SJCRH30 (cell line): ENCODE data around the gene ULK4. TPM values are rescaled to one million over a fixed set of nuclear protein-coding genes. Genes with fewer than 3 reads are reported as not detected.

ENCODE experiments used
- DNase-seq, 2 experiments: peaks; one replicate each; pipeline ENCODE4 v3.0.0-alpha.2; 2015 to 2020
- H3K27ac ChIP-seq: fragments of 250-450 bp; sonication (Bioruptor Pico); 2 replicates; pipeline ENCODE4 v1.5.1; 2020; ENCODE audit warnings: mild to moderate bottlenecking, moderate library complexity
- H3K27me3 ChIP-seq: fragments of 250-450 bp; sonication (Bioruptor Pico); 2 replicates; pipeline ENCODE4 v1.5.1; 2020; ENCODE audit warnings: mild to moderate bottlenecking, moderate library complexity
- H3K36me3 ChIP-seq: fragments of 250-450 bp; sonication (Bioruptor Pico); 2 replicates; pipeline ENCODE4 v1.5.1; 2020; ENCODE audit warnings: mild to moderate bottlenecking, moderate library complexity
- H3K4me1 ChIP-seq: fragments of 250-450 bp; sonication (Bioruptor Pico); 2 replicates; pipeline ENCODE4 v1.5.1; 2020; ENCODE audit warnings: mild to moderate bottlenecking, moderate library complexity
- H3K4me3 ChIP-seq: fragments of 250-450 bp; sonication (Bioruptor Pico); 2 replicates; pipeline ENCODE4 v1.5.1; 2020; ENCODE audit warnings: mild to moderate bottlenecking, moderate library complexity
- H3K9me3 ChIP-seq: fragments of 250-450 bp; sonication (Bioruptor Pico); replicated peaks from 2 replicates; pipeline ENCODE4 v1.5.1; 2020; ENCODE audit warnings: mild to moderate bottlenecking, moderate library complexity
- total RNA-seq: library from RNA; depleted of rRNA; stranded (reverse); fragments of >200 nt; shearing (Covaris generic); gene quantifications from 2 replicates; pipeline ENCODE4 v1.2.3, GENCODE V29; 2014

The ULK4 gene
- total RNA-seq, 1 experiment from 2014 or later: 6.4 TPM

DNA sequence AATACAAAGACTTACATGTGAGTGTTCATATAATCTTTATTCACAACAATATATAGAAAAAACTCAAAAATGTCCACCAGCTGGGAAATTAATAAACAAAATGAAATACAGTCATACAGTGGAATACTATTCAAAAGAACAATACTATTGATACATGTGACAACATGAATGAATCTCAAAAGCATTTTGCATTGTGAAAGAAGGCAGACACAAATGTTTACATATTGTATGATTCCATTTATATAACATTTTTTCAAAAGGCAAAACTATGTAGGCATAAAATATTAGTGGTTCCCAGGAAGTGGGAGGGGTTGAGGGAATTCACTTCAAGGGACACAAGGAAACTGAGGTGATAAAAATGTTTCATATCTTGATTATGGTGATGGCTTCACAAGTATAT is 459.4 kb downstream of the ULK4 start:
- no peak overlapping the region for H3K27ac ChIP-seq
- peaks cover under 1% of the 10 kb centered on the region; the same call in 1 of the 2 replicates for H3K4me1 ChIP-seq
- no peak overlapping the region for H3K4me3 ChIP-seq
- H3K9me3 ChIP-seq: no peaks in the 10 kb centered on the region
- H3K27me3 ChIP-seq: no peaks in the 10 kb centered on the region
- no peaks in the 10 kb centered on the region for H3K36me3 ChIP-seq
- no peak for DNase-seq

DNA sequence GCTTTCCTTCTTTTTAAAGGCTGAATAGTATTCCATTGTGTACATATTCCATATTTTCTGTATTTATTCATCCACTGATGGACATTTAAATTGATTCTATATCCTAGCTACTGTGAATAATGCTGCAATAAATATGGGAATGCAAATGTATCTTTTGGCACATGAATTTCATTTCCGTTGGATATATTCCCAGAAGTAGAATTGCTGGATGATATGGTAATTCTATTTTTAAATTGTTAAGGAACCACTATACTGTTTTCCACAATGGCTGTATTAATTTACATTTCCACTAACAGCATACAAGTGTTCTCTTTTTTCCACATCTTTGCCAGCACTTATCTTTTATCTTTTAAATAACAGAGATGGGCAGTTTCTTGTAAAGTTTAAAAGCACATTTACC is 459.9 kb downstream of the ULK4 start:
- DNase-seq: no peak
- Histone ChIP-seq H3K4me1 (no peaks in the 10 kb centered on the region), H3K9me3 (no peaks in the 10 kb centered on the region), H3K27me3 (no peaks in the 10 kb centered on the region), H3K36me3 (no peaks in the 10 kb centered on the region), H3K27ac (no peak overlapping the region), H3K4me3 (no peak overlapping the region)

DNA sequence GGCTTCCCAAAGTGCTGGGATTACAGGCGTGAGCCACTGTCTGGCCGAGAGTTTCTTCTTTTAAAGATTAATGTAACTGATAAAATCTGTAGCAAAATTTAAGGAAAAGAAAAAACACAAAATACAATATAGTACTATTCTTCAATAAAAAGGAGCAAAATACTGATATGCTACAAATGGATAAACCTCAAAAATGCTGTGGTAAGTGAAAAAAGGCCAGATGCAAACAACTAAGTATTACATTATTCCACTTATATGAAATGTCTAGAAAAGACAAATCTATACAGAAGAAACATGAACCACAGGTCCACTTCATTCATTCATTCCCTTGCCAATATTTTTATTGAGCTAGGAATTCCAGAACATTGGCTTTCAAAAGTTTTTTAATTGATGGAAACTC is 463.1 kb downstream of the ULK4 start:
- Histone ChIP-seq H3K27me3 (no peaks in the 10 kb centered on the region), H3K4me1 (no peaks in the 10 kb centered on the region), H3K9me3 (no peaks in the 10 kb centered on the region), H3K36me3 (no peaks in the 10 kb centered on the region), H3K4me3 (no peak overlapping the region), H3K27ac (no peak overlapping the region)
- no peak for DNase-seq

DNA sequence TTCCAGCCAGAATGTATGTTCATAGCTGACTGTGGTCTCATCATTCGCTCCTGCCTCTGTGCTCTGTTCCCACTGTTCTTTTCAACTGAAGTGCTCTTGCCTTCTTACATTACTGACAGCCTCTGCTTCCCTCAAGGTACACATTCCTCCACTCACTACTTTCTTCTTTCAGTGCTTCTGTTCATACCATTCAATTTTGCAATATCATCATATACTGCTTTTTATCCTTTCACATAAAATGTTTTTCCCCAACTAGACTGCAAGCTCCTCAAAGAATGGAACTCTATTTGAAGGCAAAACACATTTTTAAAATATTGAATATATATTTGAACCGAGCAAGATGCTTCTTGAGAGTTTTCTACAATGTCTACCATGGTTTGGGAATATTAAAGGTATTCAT is 471.5 kb downstream of the ULK4 start:
- Histone ChIP-seq H3K4me3 (no peak overlapping the region), H3K9me3 (no peaks in the 10 kb centered on the region), H3K27me3 (no peaks in the 10 kb centered on the region), H3K4me1 (no peaks in the 10 kb centered on the region), H3K36me3 (no peaks in the 10 kb centered on the region), H3K27ac (no peak overlapping the region)
- no peak for DNase-seq

DNA sequence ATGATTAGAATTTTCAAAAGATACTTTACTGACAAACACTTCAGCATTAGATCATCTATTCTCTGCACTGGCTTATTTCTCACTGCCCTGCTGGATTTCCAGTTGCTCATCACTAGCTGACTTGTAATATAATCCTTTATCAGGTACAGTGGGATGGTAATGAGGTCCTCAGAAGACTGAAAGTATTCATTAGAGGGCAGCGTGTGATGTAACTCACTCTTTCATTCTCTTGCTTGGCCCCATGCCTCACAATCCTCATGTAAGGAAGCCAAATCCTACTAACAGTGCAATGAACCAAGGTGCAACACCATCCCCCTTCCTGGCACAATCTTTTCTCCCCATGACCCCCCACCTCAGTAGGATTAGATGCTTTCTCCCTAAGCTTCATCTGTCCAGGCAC is 472.7 kb downstream of the ULK4 start:
- no peak overlapping the region for H3K27ac ChIP-seq
- H3K4me3 ChIP-seq: no peak overlapping the region
- H3K9me3 ChIP-seq: no peaks in the 10 kb centered on the region
- H3K27me3 ChIP-seq: no peaks in the 10 kb centered on the region
- DNase-seq: no peak
- no peaks in the 10 kb centered on the region for H3K4me1 ChIP-seq
- H3K36me3 ChIP-seq: no peaks in the 10 kb centered on the region

DNA sequence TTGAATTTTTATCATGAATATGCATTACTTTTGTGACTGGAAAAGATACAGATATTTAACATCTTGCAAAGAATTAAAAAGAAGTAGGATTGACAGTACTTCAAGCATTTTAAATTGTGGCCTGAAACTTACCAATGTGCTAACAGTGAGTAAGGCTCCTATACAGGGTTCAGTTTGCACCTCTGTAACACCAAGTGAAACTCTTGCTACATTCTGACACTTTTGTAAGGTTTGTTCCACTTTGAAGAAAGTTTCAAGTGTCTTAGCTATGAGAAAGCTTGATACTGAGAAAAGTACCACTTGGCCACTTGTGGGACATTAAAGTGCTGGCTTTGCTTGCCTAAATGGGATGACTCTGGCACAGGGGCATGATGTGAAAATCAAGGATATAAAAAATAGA is 473.4 kb downstream of the ULK4 start:
- H3K27ac ChIP-seq: no peak overlapping the region
- no peaks in the 10 kb centered on the region for H3K36me3 ChIP-seq
- no peak overlapping the region for H3K4me3 ChIP-seq
- no peaks in the 10 kb centered on the region for H3K4me1 ChIP-seq
- DNase-seq: no peak
- H3K9me3 ChIP-seq: no peaks in the 10 kb centered on the region
- H3K27me3 ChIP-seq: no peaks in the 10 kb centered on the region

DNA sequence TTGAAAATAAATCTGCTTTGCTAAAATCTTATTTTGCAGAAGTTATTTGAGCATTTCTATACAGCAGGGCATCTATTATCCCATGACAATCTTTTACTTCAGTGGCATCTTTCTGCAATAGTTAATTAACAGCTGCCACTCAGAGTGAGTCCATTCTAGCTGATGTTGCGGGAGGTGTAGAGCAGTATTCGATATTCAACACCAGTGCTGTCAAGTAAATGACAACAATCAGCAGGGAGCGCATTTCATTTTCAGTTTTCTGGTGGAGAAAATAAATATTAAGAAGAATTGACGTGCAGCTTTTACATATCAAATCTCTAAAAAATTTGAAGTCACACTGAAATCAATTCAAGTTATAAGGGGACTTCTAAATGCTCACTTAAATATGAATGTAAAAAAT is 476.4 kb downstream of the ULK4 start:
- Histone ChIP-seq H3K4me3 (no peak overlapping the region), H3K27ac (no peak overlapping the region), H3K4me1 (no peaks in the 10 kb centered on the region), H3K9me3 (no peaks in the 10 kb centered on the region), H3K27me3 (no peaks in the 10 kb centered on the region), H3K36me3 (no peaks in the 10 kb centered on the region)
- DNase-seq: no peak

DNA sequence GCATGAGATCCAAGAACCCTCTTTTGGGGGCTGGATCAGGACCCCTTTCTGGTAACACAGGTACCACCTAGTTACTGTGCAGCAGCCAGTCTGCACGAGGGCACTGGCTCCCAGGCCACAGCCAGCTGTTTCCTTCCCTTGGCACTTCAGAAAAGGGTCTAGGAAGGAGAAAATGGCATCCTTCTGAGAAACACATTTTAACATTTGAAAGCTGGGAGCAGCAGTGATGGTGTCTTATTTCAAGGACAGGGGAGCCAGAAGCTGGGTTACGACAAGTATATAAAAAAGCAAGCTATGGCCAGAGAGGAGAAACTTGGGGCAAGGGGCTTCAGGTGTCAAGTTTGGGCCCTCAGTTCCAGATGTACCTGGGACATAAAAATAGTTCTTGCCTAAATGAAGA is 479.8 kb downstream of the ULK4 start:
- Histone ChIP-seq H3K9me3 (no peaks in the 10 kb centered on the region), H3K4me1 (no peaks in the 10 kb centered on the region), H3K4me3 (no peak overlapping the region), H3K27ac (no peak overlapping the region), H3K36me3 (no peaks in the 10 kb centered on the region), H3K27me3 (no peaks in the 10 kb centered on the region)
- DNase-seq: no peak

DNA sequence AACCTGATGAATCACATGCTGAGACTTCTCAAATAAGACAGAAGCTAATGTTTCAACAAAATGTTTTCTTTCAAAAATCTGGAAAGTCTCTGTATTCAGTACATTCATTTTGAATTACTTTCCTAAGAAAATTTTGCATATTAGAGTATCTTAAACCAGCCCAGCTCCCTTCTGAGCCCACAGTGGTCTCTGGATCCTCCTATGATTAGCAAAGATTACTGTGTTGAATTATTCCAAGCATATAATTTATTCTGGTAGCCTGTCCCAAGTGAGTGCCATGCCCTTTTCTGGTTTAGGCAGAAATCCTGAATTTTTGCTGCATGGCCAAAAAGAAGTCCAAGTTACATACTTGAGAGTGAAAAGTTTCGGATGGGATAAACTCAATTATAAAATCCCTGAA is 483.6 kb downstream of the ULK4 start:
- H3K36me3 ChIP-seq: no peaks in the 10 kb centered on the region
- no peak overlapping the region for H3K27ac ChIP-seq
- no peaks in the 10 kb centered on the region for H3K9me3 ChIP-seq
- H3K4me3 ChIP-seq: no peak overlapping the region
- H3K4me1 ChIP-seq: no peaks in the 10 kb centered on the region
- no peaks in the 10 kb centered on the region for H3K27me3 ChIP-seq
- DNase-seq: no peak

DNA sequence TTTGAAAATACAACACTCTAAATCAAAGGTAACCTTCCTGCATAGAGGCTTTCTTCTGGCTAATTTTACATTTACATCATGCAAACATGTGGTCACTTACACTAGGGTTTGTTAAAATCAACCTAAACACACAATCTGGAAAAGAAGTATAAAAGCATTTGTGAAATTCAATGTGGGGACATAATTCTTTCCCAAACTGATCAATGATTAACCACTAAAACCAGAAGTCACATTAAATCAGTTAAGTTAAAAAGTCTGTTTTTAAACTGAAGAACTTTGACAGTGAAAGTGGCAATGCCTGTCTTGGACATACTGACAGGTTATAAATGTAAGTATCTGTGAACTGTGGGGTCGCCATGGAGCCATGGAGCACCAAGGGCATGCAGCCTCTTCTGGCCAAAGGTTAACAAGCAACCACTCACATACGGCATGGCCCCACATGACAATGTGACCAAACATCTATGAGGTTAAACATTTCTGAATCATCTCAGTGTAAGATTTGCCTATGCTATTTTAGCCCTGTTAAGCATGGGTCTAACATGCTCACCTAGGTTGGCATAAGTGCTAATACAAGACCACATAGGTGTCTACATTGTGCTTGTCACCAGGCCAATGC is 484.4 kb downstream of the ULK4 start:
- H3K9me3 ChIP-seq: no peaks in the 10 kb centered on the region
- no peaks in the 10 kb centered on the region for H3K36me3 ChIP-seq
- no peak overlapping the region for H3K4me3 ChIP-seq
- DNase-seq: no peak
- no peak overlapping the region for H3K27ac ChIP-seq
- H3K27me3 ChIP-seq: no peaks in the 10 kb centered on the region
- H3K4me1 ChIP-seq: no peaks in the 10 kb centered on the region

DNA sequence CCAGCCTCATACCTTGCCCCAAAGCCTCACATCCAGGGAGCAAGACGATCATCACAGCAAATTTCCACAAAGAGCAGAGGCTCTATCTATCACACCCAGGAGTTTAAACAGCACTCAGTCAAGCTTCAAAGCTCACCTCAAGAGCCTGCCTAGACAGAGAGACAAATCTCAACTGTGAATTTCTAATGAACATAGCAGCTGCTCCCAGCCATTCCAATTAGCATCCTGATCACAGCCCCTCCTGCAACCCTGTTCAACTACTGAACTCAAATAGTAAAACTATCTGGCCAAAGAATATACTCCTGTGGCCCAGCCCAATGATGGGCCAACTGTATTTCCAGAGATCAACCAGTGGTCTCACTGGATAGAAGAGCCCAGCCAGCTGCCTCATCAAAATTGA is 492.8 kb downstream of the ULK4 start:
- Histone ChIP-seq H3K9me3 (no peaks in the 10 kb centered on the region), H3K4me3 (no peak overlapping the region), H3K36me3 (no peaks in the 10 kb centered on the region), H3K27ac (no peak overlapping the region), H3K27me3 (no peaks in the 10 kb centered on the region), H3K4me1 (no peaks in the 10 kb centered on the region)
- no peak for DNase-seq

DNA sequence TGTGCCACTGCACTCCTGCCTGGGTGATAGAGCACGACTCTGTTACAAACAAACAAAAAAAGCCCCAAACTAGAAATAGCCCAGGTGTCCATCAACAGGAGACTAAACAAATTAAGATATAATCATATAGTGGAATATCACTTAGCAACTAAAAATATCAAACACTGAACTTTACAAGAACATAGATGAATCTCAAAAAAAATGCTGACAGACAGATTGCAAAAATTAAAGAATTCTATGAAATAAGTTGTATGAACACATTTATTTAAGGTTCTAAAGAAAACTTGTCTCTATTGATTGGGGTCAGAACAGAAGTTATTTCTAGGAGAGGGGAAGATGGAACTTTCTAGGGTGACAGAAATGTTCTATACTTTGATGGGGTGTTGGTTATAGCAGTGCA is 494.4 kb downstream of the ULK4 start:
- no peaks in the 10 kb centered on the region for H3K27me3 ChIP-seq
- H3K36me3 ChIP-seq: no peaks in the 10 kb centered on the region
- H3K9me3 ChIP-seq: no peaks in the 10 kb centered on the region
- H3K4me1 ChIP-seq: no peaks in the 10 kb centered on the region
- DNase-seq: no peak
- no peak overlapping the region for H3K27ac ChIP-seq
- no peak overlapping the region for H3K4me3 ChIP-seq

DNA sequence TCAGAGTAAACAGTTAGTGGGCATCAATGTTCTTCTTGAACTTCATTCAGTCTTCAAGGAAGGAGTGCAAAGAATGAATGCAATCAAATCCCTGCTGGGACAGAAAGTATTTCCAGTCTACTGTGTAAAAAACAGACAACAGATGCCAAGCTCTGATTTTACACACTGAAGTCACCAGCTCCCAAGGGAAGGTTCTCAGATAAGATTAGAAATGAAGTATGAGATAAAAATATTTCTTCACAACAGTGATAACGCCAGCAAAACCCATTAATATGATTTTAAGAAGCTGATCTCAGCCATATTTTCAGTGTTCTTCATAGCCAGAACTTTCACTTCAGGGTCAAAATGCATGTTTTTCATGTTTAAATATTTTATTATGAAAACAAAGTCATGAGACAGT is 497.0 kb downstream of the ULK4 start:
- no peaks in the 10 kb centered on the region for H3K9me3 ChIP-seq
- DNase-seq: no peak
- H3K4me1 ChIP-seq: no peaks in the 10 kb centered on the region
- no peaks in the 10 kb centered on the region for H3K36me3 ChIP-seq
- no peaks in the 10 kb centered on the region for H3K27me3 ChIP-seq
- no peak overlapping the region for H3K4me3 ChIP-seq
- no peak overlapping the region for H3K27ac ChIP-seq

DNA sequence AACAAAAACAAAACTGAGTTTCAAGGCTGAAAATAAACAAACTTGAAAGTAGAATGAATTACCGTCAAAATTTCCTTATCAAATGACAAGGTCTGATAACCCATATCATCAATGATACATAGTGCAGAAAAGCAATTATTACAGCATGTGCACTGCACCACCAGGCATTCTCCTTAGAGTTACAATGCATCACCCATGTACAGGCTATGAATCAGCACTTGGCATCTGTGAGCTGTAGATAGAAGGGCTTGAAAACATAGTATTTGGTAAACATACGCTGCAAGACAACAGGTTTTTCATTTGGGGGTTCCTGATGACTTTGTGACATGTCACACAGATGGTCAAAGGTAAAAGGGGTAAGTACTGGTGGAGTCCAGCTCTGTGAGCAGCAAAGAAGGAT is 497.5 kb downstream of the ULK4 start:
- Histone ChIP-seq H3K27me3 (no peaks in the 10 kb centered on the region), H3K27ac (no peak overlapping the region), H3K4me3 (no peak overlapping the region), H3K4me1 (no peaks in the 10 kb centered on the region), H3K36me3 (no peaks in the 10 kb centered on the region), H3K9me3 (no peaks in the 10 kb centered on the region)
- no peak for DNase-seq

DNA sequence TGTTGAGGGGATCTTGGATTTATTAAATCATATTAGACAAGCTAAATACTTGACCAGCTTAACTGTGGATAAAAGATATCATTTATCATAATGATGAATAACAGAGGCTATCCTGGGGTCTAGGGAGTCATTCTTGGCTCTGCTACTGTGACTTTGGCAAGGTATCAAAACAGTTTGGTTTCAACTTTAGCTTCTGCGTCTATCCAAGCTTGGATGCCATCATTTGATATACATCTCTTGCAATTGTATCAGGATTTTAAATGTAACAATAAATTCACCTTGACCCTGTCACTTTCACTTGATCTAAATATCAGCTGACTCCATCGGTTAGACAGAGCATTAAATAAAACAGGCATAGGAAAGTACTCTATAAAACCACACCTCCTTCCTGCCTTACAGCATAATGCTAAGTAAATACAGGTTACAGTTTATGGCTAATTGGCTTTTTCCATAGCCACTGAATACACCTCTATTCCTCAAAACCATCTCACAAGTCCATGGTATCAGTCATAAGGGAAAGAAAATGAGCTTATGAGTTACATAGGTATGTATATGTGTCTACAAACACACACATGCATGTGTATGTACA is 499.7 kb downstream of the ULK4 start:
- Histone ChIP-seq H3K27me3 (no peaks in the 10 kb centered on the region), H3K9me3 (no peaks in the 10 kb centered on the region), H3K4me3 (no peak overlapping the region), H3K27ac (no peak overlapping the region), H3K36me3 (no peaks in the 10 kb centered on the region), H3K4me1 (no peaks in the 10 kb centered on the region)
- no peak for DNase-seq

DNA sequence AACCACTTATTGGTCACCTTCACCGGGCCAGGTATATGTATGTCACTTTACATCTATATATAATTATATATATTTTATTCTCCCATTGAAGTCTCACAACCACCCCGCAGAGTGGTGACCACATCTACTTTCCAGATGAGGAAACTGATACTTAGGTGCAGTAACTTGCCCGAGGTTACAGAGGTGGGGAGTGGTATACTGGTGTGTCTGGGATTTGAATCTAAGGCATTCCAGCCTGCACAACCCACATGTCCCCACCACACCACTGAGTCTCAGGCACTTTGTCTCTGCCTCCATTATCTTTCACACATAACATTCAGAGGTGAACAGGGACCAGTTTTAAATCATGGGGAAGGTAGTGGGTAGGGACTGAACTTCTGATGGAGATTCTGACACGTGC is 501.2 kb downstream of the ULK4 start:
- no peak overlapping the region for H3K27ac ChIP-seq
- no peaks in the 10 kb centered on the region for H3K9me3 ChIP-seq
- H3K27me3 ChIP-seq: no peaks in the 10 kb centered on the region
- H3K4me1 ChIP-seq: no peaks in the 10 kb centered on the region
- H3K4me3 ChIP-seq: no peak overlapping the region
- no peaks in the 10 kb centered on the region for H3K36me3 ChIP-seq
- no peak for DNase-seq
